Esophagus muscularis mucosa (tissue), 4 donors: ENCODE data around the gene CLVS2. TPM values are rescaled to one million over a fixed set of nuclear protein-coding genes. Genes with fewer than 3 reads are reported as not detected.

Experiments used
- DNase-seq: peaks from one replicate; pipeline ENCODE4 v3.0.0-alpha.2; 2017; ENCODE audit errors: extremely low spot score
- H3K27ac ChIP-seq, 4 donors: fragments of 200-600 bp; sonication (generic); replicated peaks in 1 of 4; 1 replicate in 3 of 4; 2 replicates in 1 of 4; pipeline ENCODE4 v1.5.1; 2016 to 2019; ENCODE audit warnings: mild to moderate bottlenecking in 1 of 4
- H3K27me3 ChIP-seq, 4 donors: fragments of 200-600 bp; sonication (generic); one replicate each; pipeline versions ENCODE4 v1.5.1 to v1.6.0; 2016 to 2019
- H3K36me3 ChIP-seq, 4 donors: fragments of 200-600 bp; sonication (generic); one replicate each; pipeline ENCODE4 v1.5.1; 2016 to 2019
- H3K4me1 ChIP-seq, 4 donors: fragments of 200-600 bp; sonication (generic); one replicate each; pipeline ENCODE4 v1.5.1; 2016 to 2019
- H3K4me3 ChIP-seq, 4 donors: fragments of 200-600 bp; sonication (generic); 1 replicate in 2 of 4; 2 replicates in 2 of 4; pipeline ENCODE4 v1.5.1; 2016 to 2019; ENCODE audit warnings: mild to moderate bottlenecking in 4 of 4, moderate library complexity in 1 of 4
- H3K9me3 ChIP-seq, 4 donors: fragments of 200-600 bp; sonication (generic); 1 replicate in 3 of 4; 2 replicates in 1 of 4; pipeline ENCODE4 v1.5.1; 2016 to 2019
- EP300 ChIP-seq: sonication (generic); formaldehyde crosslinking; IDR thresholded peaks from one replicate; pipeline ENCODE4 v1.6.1; 2017; ENCODE audit warnings: antibody characterized with exemption
- POLR2A ChIP-seq: fragments of 450-650 bp; IDR thresholded peaks from one replicate; pipeline ENCODE4 v1.6.1; 2017; ENCODE audit warnings: antibody characterized with exemption, moderate library complexity, mild to moderate bottlenecking, low read depth
- POLR2AphosphoS5 ChIP-seq, 2 donors: sonication (generic); formaldehyde crosslinking; IDR thresholded peaks; one replicate each; pipeline ENCODE4 v1.6.1; 2017; ENCODE audit warnings: antibody characterized with exemption in 2 of 2
- WGBS: methylation state at CpG from one replicate; pipeline ENCODE4 v1.1.5; 2018; 5-methylcytosine and 5-hydroxymethylcytosine counted together
- intact Hi-C: fragments of 100-400 bp; cut with DNase I; formaldehyde crosslinking; loops from one replicate; pipeline ENCODE4 v1.15.1; 2023
- total RNA-seq, 4 donors: library from RNA; depleted of rRNA; stranded (reverse); fragments of >200 nt; gene quantifications; one replicate each; pipeline versions ENCODE4 v1.1.0 to v1.2.1, GENCODE V29; 2016
- TF ChIP-seq, protein P1 (sequence below), 3 experiments: fragments of 200-600 bp in 2 of 3; fragments of 450-650 bp in 1 of 3; sonication (generic) in 2 of 3; IDR thresholded peaks; one replicate each; pipeline ENCODE4 v1.5.1; 2017 to 2019; ENCODE audit warnings: antibody characterized with exemption in 3 of 3, mild to moderate bottlenecking in 2 of 3, moderate library complexity in 1 of 3

The CLVS2 gene
- total RNA-seq, 4 donors from 2014 or later = under 0.01 to 0.33 (median 0.12) TPM

DNA sequence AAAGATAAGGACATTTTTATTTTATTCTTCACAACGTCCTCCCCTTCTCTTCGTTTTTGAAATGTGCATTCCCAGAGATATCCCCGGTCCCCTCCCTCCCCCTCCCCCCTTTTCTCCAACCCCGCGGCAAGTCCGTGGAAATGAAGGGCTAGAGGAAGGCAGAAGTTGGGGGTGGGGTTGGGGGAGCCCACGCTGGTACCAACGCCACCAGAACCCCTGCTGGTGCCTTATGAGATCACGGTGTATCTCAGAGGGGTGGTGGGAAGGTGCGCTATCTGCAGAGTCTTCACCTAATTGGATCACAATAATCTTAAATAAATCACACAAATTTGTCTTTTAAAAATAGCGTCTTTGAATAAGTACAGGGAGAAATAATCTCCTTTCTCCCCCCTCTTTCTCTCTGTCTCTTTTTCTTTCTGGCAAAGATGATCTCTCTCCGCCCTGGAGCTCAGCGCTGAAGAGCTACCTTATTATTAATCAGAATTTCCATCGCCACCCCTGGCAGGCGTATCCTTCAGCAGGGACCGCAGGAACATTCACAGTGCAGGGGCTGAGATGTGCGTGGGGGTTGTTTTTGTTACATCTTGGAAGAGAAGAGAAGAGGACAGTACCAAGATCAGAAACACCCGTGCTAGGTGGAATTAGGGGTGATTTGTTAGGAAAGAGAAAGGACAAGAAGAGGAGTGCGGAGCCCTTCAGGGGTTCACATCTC is 915 bp downstream of the CLVS2 start:
- Histone ChIP-seq H3K9me3 (no peaks in the 10 kb centered on the region), H3K27me3 (peaks cover 0 to 64% (median 15%) of the 10 kb centered on the region in 4 donors), H3K27ac (no peak overlapping the region), H3K36me3 (no peaks in the 10 kb centered on the region), H3K4me1 (peaks cover 0 to 13% (median 13%) of the 10 kb centered on the region in 4 donors), H3K4me3 (peak overlapping the region in 2 of 4 donors; percentile 36 to 44)
- no peak for DNase-seq
- intact Hi-C loops = no loop called here
- WGBS = 18% methylated on average over 19 of the region's 19 CpGs
- TF ChIP-seq POLR2A (no peak), POLR2AphosphoS5 (IDR thresholded peaks at IDR 0.05) (no peak), EP300 (no peak)
- TF ChIP-seq, protein P1, sequence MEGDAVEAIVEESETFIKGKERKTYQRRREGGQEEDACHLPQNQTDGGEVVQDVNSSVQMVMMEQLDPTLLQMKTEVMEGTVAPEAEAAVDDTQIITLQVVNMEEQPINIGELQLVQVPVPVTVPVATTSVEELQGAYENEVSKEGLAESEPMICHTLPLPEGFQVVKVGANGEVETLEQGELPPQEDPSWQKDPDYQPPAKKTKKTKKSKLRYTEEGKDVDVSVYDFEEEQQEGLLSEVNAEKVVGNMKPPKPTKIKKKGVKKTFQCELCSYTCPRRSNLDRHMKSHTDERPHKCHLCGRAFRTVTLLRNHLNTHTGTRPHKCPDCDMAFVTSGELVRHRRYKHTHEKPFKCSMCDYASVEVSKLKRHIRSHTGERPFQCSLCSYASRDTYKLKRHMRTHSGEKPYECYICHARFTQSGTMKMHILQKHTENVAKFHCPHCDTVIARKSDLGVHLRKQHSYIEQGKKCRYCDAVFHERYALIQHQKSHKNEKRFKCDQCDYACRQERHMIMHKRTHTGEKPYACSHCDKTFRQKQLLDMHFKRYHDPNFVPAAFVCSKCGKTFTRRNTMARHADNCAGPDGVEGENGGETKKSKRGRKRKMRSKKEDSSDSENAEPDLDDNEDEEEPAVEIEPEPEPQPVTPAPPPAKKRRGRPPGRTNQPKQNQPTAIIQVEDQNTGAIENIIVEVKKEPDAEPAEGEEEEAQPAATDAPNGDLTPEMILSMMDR (IDR thresholded peaks at IDR 0.05) = no peak

DNA sequence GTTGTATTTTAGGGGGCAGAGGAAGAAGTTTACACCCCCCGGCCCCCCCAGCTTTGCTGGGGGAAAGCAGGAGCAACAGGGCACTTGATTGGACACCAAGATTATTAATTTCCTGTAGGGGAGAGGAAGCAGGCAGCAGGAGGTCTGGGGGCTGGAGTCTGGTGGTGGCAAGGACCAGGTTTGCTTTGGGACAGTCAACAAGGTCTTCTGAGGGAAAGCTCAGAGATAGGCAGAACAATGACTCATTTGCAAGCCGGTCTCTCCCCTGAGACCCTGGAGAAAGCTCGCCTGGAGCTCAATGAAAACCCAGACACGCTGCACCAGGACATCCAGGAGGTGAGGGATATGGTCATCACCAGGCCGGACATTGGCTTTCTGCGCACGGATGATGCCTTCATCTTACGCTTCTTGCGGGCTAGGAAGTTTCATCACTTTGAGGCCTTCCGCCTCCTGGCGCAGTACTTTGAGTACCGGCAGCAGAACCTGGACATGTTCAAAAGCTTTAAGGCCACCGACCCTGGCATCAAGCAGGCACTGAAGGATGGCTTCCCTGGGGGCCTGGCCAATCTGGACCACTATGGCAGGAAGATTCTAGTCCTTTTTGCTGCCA is 1.6 kb downstream of the CLVS2 start:
- H3K36me3 ChIP-seq = no peaks in the 10 kb centered on the region
- no peak for TF ChIP-seq EP300
- TF ChIP-seq, protein P1 (IDR thresholded peaks at IDR 0.05) = no peak
- no peak for TF ChIP-seq POLR2AphosphoS5 (IDR thresholded peaks at IDR 0.05)
- TF ChIP-seq POLR2A = no peak
- 94% methylated on average over 12 of the region's 13 CpGs for WGBS
- H3K9me3 ChIP-seq = no peaks in the 10 kb centered on the region
- peaks cover 0 to 13% (median 13%) of the 10 kb centered on the region in 4 donors for H3K4me1 ChIP-seq
- peaks cover 0 to 61% (median 15%) of the 10 kb centered on the region in 4 donors for H3K27me3 ChIP-seq
- no peak overlapping the region for H3K27ac ChIP-seq
- DNase-seq = no peak
- intact Hi-C loops = no loop called here
- H3K4me3 ChIP-seq = no peak overlapping the region

DNA sequence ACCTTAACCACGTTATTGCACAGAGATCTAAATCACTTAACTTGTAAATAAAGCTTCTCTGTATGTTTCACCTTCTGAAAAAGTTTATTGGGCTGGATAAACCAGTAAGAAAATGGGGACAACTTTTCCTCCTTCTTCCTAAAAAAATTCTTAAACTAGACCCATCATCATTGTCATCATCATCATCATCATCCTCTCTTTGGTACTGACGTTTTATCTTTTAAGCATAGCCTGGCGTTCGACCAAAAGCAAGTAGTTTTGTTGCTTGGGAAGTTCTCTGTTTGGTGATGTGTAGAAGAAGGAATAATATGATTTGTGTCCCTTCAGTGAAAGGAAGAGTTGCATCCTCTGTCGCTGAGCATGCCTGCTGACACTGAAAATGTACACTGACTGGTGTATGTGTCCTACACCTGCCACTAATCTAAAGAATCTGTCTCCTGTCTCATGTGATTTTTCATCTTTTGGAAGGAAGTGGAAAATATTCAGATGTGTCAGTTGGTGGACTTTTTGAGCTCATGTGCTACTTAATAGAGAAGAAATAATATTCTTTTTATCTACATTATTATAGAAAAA is 2.5 kb downstream of the CLVS2 start:
- TF ChIP-seq POLR2A = no peak
- no peak for TF ChIP-seq EP300
- TF ChIP-seq, protein P1 (IDR thresholded peaks at IDR 0.05) = no peak
- Histone ChIP-seq H3K9me3 (no peaks in the 10 kb centered on the region), H3K36me3 (no peaks in the 10 kb centered on the region), H3K27ac (no peak overlapping the region), H3K27me3 (peaks cover 0 to 52% (median 15%) of the 10 kb centered on the region in 4 donors), H3K4me3 (no peak overlapping the region), H3K4me1 (peaks cover 0 to 13% (median 13%) of the 10 kb centered on the region in 4 donors)
- no peak for DNase-seq
- intact Hi-C loops = no loop called here
- 65% methylated on average over 5 of the region's 5 CpGs for WGBS

DNA sequence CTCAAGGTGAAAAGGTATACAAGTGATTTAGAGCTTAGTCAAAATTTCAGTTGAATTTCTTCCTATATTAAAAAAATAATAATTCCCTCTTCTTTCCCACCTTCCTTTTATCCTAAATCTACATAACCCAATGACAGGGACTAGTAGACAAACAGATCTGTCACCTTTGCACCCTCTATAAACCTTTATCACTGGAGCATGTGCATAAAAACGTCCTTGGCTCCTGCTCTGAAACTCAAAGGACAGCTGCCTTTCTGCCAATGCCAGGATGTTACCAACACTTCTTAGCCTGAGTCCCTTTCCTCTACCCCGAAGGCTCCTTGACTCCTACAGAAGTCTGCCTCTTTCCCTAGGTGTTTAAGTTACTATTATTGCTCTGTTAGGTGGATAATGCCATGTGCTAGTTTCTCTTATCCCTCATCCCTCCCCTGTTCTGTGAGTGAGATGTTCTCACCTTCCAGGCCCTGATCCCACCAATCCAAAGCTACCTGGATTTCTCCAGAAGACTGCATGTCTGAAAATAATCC is 4.3 kb downstream of the CLVS2 start:
- Histone ChIP-seq H3K27ac (no peak overlapping the region), H3K4me3 (no peak overlapping the region), H3K9me3 (no peaks in the 10 kb centered on the region), H3K27me3 (peaks cover 0 to 37% (median 11%) of the 10 kb centered on the region in 4 donors), H3K4me1 (peaks cover 0 to 13% (median 13%) of the 10 kb centered on the region in 4 donors), H3K36me3 (no peaks in the 10 kb centered on the region)
- DNase-seq = no peak
- intact Hi-C loops = no loop called here
- 48% methylated on average over 2 of the region's 2 CpGs for WGBS
- TF ChIP-seq, protein P1 (IDR thresholded peaks at IDR 0.05) = no peak
- TF ChIP-seq POLR2AphosphoS5 (IDR thresholded peaks at IDR 0.05) = no peak
